NB4 (cell line): ENCODE data around the gene NEU3.

ENCODE experiments used
- POLR2A ChIP-seq: IDR thresholded peaks from 2 replicates; pipeline ENCODE4 v1.6.1; 2011; ENCODE audit warnings: mild to moderate bottlenecking; ENCODE audit not compliant: insufficient read length; ENCODE audit errors: extremely low read depth
- TF ChIP-seq, protein P1 (sequence below): IDR thresholded peaks from one replicate; pipeline ENCODE4 v1.5.1; 2012; ENCODE audit warnings: low read depth, low read length

DNA sequence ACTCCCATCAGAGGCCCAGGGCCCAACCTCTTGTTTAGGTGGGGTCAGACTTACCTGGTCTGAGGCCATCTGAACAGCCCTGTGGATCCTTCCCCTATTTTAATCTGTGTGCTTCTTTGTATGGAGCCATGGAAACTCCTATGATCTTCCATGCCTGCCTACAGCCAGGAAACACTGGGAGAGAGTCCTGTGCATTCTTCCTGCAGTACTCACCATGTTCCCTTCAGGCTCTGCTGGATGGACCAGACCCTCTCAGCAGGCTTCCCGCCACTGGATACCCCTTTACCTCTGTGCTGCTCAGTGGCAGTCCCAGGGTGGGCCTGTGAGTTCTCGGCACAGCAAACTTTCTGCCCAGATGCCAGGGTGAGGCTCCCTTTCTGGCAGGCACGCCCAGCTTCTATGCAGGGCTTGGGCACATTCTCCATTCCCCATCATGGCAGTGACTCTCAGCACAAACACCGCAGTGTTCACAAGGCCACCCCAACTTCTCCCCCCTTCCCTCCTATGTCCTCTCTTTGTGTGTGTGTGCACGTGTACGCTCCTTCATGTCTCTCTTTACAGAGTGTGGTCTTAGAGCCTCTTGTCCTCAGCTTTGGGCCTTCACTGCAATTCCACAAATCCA, 34.8 kb downstream of the NEU3 start:
- TF ChIP-seq, protein P1, sequence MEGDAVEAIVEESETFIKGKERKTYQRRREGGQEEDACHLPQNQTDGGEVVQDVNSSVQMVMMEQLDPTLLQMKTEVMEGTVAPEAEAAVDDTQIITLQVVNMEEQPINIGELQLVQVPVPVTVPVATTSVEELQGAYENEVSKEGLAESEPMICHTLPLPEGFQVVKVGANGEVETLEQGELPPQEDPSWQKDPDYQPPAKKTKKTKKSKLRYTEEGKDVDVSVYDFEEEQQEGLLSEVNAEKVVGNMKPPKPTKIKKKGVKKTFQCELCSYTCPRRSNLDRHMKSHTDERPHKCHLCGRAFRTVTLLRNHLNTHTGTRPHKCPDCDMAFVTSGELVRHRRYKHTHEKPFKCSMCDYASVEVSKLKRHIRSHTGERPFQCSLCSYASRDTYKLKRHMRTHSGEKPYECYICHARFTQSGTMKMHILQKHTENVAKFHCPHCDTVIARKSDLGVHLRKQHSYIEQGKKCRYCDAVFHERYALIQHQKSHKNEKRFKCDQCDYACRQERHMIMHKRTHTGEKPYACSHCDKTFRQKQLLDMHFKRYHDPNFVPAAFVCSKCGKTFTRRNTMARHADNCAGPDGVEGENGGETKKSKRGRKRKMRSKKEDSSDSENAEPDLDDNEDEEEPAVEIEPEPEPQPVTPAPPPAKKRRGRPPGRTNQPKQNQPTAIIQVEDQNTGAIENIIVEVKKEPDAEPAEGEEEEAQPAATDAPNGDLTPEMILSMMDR: no peak
- TF ChIP-seq POLR2A: no peak
